CD4-positive, alpha-beta T cell treated with Interleukin-15 for 1 hour (primary cell): Measurements from ENCODE around the gene USH2A.

Experiments
- DNase-seq: peaks from one replicate; pipeline ENCODE4 v3.0.0-alpha.2; 2020

USH2A gene

GRCh38 chr1:215623162-215623561 lies 800.1 kb downstream of the USH2A start:
- DNase-seq = no peak

- no peak for DNase-seq
Measured at GRCh38 chr1:215617979-215618378, 805.3 kb downstream of the USH2A start.

- DNase-seq = no peak
Measured at GRCh38 chr1:215612391-215612790, 810.9 kb downstream of the USH2A start.

DNA sequence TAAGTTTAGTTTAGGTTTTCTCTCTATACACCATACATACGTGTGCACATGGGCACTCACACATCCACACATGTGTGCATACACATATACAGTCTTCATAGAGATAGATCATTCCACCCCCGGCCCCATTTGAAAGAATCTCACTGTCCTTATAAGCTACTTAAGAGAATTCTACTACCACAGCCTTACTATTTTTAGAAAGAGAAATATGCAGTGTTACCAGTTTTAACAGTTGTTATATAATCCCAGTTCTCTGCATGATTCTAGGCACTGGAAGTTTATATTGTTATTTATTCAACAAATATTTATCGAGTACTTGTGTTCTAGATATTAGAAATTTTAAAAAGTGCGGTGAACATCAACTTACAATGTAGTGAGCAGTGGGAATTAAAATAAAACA lies 814.6 kb downstream of the USH2A start:
- DNase-seq = no peak

DNA sequence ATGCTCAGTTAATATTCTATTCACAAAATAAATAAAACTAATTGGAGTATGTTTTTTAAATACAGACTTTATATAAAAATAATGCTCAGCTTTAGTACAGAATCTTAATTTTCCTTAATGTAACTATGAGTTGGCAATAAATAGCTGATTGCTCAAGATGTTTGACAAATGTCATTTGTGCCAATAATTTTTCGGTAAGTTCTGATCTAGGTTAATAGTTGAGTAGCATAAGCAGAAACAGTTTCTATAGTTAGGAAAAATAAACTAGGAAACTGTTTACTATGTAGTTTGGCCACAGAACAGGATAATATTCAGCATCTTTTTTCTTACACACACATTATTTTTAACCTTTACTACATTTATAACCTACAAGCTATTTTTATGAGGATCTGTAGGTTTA lies 815.8 kb downstream of the USH2A start:
- DNase-seq = no peak

DNA sequence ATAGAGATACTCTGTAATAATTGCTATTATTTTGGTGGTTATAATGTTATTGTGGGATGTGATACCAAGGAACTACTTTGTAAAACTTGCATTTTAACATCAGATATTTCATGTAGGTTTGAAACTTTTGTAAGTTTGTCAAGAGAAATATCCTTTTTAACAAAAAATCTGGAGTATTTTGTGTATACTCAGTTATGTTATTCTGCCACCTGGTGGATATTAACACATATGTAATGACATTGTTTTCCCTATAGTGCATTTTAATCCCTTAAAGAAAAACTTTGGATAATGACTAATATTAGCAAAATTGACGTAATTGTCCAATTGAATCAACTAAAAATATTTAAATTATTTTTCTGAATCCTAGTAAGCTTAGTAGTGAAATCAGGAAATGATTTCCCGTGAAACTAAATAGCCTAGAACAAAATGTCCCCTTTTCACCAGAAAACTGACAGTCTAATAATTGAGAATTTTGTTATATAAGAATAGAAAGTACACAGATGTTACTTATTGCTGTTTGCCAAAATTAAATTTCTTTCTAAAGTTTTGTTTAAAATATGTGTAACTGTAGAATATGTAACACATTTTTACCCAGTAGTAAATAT lies 816.6 kb downstream of the USH2A start:
- DNase-seq = no peak

DNA sequence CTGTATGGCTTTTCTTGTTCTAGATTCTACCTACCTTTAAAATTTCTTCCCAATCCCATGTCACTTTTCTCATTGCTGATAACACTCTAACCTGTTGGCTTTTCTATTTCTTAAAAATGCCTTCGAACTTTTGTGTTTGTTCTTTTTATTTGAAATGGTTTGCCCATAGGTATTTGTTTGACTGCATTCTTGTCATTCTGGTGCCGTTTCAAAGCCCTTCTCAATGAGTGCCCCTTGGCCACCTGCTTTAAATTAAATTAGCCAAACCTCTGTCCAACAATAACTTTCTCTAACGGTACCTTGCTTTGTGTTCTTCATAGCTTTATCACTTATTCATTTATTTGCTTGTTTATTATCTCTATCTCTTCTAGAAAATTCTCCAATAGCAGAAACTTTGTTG lies 817.2 kb downstream of the USH2A start:
- no peak for DNase-seq

DNA sequence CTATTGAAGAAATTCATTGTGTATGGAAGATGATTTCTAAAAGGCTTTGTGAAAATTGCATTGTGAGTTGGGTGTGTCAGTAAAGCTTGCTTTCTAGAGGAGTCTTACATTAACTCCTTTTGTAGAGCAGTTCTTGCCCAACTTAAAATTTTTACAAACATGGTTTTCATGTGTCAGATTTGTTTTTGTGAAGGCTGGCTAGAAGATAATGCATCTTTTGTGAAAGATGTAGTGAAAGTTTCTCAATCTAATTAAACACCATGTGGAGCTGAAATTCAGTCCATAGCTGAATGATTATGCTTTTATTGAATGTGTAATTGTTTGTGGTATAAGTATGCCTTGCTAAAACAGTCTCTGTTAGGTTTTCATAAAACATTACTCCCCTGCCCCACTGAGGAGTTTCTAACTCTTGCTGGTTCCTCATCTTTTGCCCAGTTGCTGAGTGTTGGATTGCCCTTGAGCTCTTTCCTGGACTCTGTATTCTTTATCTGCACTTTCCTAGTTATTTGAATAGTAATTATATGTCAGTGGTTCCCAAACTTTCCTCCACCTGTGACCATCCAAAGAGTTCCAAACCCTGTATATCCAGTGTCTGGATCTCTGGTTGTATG lies 818.1 kb downstream of the USH2A start:
- DNase-seq = no peak

- no peak for DNase-seq
Measured at GRCh38 chr1:215603319-215603718, 819.9 kb downstream of the USH2A start.

- DNase-seq = no peak
Measured at GRCh38 chr1:215601276-215601675, 822.0 kb downstream of the USH2A start.

DNA sequence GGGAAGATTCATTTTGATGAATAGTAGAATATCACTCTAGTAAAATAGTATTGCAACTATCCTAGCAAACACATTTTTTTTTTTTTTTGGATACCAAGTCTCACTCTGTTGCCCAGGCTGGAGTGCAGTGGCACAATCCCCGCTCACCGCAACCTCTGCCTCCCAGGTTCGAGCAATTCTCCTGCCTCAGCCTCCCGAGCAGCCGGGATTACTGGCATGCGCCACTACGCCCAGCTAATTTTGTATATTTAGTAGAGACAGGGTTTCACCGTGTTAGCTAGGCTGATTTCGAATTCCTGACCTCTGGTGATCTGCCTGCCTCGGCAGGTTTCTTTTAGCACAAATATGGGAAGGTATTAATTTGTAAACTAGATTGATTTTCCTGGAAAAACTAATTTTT lies 822.4 kb downstream of the USH2A start:
- DNase-seq = no peak

- DNase-seq = no peak
Measured at GRCh38 chr1:215600258-215600792, 822.9 kb downstream of the USH2A start.

- no peak for DNase-seq
Measured at GRCh38 chr1:215599418-215600074, 823.7 kb downstream of the USH2A start.

DNA sequence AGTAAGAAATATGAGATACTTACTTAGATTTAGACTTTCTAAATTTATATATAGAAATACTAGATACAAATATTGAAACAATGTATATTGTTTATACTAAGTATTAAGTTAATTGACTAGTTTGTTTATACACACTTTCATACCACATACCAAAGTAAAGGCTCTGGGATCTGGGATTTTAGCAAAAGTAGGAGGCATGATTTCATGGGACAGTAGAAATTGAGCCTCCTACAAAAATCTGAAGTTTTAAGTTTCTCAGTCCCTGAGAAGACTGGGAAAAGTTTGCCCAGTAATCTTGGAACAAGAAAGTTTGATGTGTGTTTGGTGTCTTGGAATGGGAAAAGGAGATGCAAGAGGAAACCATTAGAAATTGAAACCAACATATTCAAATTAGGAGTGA lies 825.3 kb downstream of the USH2A start:
- no peak for DNase-seq

GRCh38 chr1:215595231-215595630 lies 828.0 kb downstream of the USH2A start:
- DNase-seq = no peak

GRCh38 chr1:215594640-215595039 lies 828.6 kb downstream of the USH2A start:
- DNase-seq = no peak

GRCh38 chr1:215590779-215591491 lies 832.3 kb downstream of the USH2A start:
- DNase-seq = no peak

GRCh38 chr1:215589650-215590435 lies 833.4 kb downstream of the USH2A start:
- no peak for DNase-seq

- no peak for DNase-seq
Measured at GRCh38 chr1:215584389-215584788, 838.9 kb downstream of the USH2A start.

DNA sequence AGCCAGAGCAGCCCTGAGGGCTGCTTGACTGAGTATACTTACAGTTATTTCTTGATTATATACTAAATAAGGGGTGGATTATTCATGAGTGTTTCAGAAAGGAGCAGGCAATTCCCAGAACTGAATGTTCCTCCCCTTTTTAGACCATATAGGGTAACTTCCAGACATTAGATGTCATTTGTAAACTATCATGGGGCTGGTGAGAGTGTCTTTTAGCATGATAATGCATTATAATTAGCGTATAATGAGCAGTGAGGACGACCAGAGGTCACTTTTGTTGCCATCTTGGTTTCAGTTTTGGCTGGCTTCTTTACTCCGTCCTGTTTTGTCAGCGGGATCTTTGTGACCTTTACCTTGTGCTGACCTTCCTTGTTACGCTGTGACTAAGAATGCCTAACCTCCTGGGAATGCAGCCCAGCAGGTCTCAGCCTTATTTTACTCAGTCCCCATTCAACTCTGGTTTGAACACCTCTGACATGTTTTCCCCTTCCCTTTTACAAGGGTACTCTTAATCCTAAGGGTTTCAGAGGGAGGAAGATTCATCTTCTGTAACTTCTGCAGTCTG lies 840.0 kb downstream of the USH2A start:
- no peak for DNase-seq

- DNase-seq = no peak
Measured at GRCh38 chr1:215581896-215582295, 841.4 kb downstream of the USH2A start.
